SK-N-SH (cell line): ENCODE measurements around the gene CCL26. TPM values are rescaled to one million over a fixed set of nuclear protein-coding genes. Genes with fewer than 3 reads are reported as not detected.
"Not testable (repeated sequence)": the region's sequence is repeated elsewhere in the genome, so short reads cannot be mapped to it uniquely, and the experiment has no call there.

Experiments
- CTCF ChIA-PET: fragments of 300-600, 350-600 bp; formaldehyde crosslinking; extraction: SDS; loops from one replicate; lab custom pipeline; 2021; lab: Yijun Ruan, JAX
- POLR2A ChIA-PET: fragments of 350-600 bp; sonication (Branson Sonifier 250); formaldehyde crosslinking; extraction: SDS; loops from one replicate; lab custom pipeline; 2020; ENCODE audit warnings: antibody characterized with exemption, inconsistent platforms; lab: Yijun Ruan, JAX
- DNase-seq: peaks from one replicate; pipeline ENCODE4 v3.0.0; 2012
- H2AFZ ChIP-seq: fragments of 200-600 bp; sonication (generic); 2 replicates; pipeline ENCODE4 v1.8.1; 2016; ENCODE audit warnings: antibody characterized with exemption, mild to moderate bottlenecking, low read depth
- H3F3A ChIP-seq: fragments of 200-600 bp; sonication (generic); replicated peaks from 2 replicates; pipeline ENCODE3; 2016; ENCODE audit warnings: antibody characterized with exemption, mild to moderate bottlenecking; ENCODE audit not compliant: insufficient read depth
- H3K27ac ChIP-seq, 2 experiments: fragments of 200-500 bp in 1 of 2; fragments of 200-600 bp in 1 of 2; sonication (Bioruptor generic) in 1 of 2; sonication (generic), shearing (Covaris generic) in 1 of 2; 2 replicates each; pipeline versions ENCODE4 v1.5.1 to v1.6.1; 2014 to 2016; ENCODE audit warnings: low read depth in 2 of 2, inconsistent platforms in 1 of 2, low read length in 1 of 2, mild to moderate bottlenecking in 1 of 2, mixed read lengths in 1 of 2
- H3K27me3 ChIP-seq: fragments of 200-600 bp; sonication (generic), shearing (Covaris generic); 2 replicates; pipeline ENCODE4 v1.6.1; 2016; ENCODE audit warnings: mixed run types; ENCODE audit not compliant: insufficient read depth
- H3K36me3 ChIP-seq, 2 experiments: fragments of 200-500 bp in 1 of 2; fragments of 200-600 bp in 1 of 2; sonication (Bioruptor generic) in 1 of 2; sonication (generic) in 1 of 2; replicated peaks in 1 of 2; 2 replicates each; pipeline versions ENCODE3 to v1.5.1; 2014 to 2016; ENCODE audit warnings: low read length in 1 of 2, mild to moderate bottlenecking in 1 of 2; ENCODE audit not compliant: insufficient read depth in 2 of 2, control insufficient read depth in 1 of 2
- H3K4me1 ChIP-seq, 2 experiments: fragments of 200-500 bp in 1 of 2; fragments of 200-600 bp in 1 of 2; sonication (Bioruptor generic) in 1 of 2; sonication (generic), shearing (Covaris generic) in 1 of 2; 2 replicates each; pipeline versions ENCODE4 v1.5.1 to v1.6.1; 2014 to 2016; ENCODE audit warnings: low read depth in 1 of 2, low read length in 1 of 2, mixed run types in 1 of 2; ENCODE audit not compliant: insufficient read depth in 2 of 2, control insufficient read depth in 1 of 2
- H3K4me2 ChIP-seq: fragments of 200-600 bp; sonication (generic), shearing (Covaris generic); 2 replicates; pipeline ENCODE4 v1.6.1; 2017; ENCODE audit warnings: mixed run types
- H3K4me3 ChIP-seq, 2 experiments: fragments of 200-500 bp in 1 of 2; fragments of 200-600 bp in 1 of 2; sonication (Bioruptor generic) in 1 of 2; sonication (generic), shearing (Covaris generic) in 1 of 2; 2 replicates each; pipeline versions ENCODE4 v1.5.1 to v1.8.1; 2014 to 2016; ENCODE audit warnings: low read depth in 2 of 2, inconsistent platforms in 1 of 2, low read length in 1 of 2, mild to moderate bottlenecking in 1 of 2, mixed read lengths in 1 of 2, moderate library complexity in 1 of 2
- H3K79me2 ChIP-seq: fragments of 200-600 bp; sonication (generic); 2 replicates; pipeline ENCODE4 v1.8.1; 2017; ENCODE audit warnings: mild to moderate bottlenecking; ENCODE audit not compliant: insufficient read depth
- H3K9ac ChIP-seq: fragments of 200-600 bp; sonication (generic); 2 replicates; pipeline ENCODE4 v1.6.1; 2017; ENCODE audit warnings: mixed run types
- H3K9me2 ChIP-seq: fragments of 200-600 bp; sonication (generic); 2 replicates; pipeline ENCODE4 v1.6.1; 2017; ENCODE audit warnings: mixed run types
- H3K9me3 ChIP-seq: fragments of 200-600 bp; sonication (generic); 2 replicates; pipeline ENCODE4 v1.6.1; 2017; ENCODE audit warnings: mixed run types, mild to moderate bottlenecking, moderate library complexity
- H4K20me1 ChIP-seq: fragments of 200-600 bp; sonication (generic); 2 replicates; pipeline ENCODE4 v1.6.1; 2017; ENCODE audit warnings: mild to moderate bottlenecking, mixed run types; ENCODE audit not compliant: insufficient read depth
- CTCF ChIP-seq: fragments of 200-600 bp; sonication (generic); IDR thresholded peaks from 2 replicates; pipeline ENCODE4 v1.6.1; 2017; ENCODE audit warnings: antibody characterized with exemption, mild to moderate bottlenecking, moderate library complexity
- FOSL2 ChIP-seq: IDR thresholded peaks from 2 replicates; pipeline ENCODE4 v1.4.0; 2012; ENCODE audit warnings: low read depth, mild to moderate bottlenecking, moderate library complexity, borderline replicate concordance
- GATA2 ChIP-seq: sonication (generic); formaldehyde crosslinking; IDR thresholded peaks from 2 replicates; pipeline ENCODE4 v1.5.0; 2020; ENCODE audit warnings: mild to moderate bottlenecking, missing genetic modification reagents
- MXI1 ChIP-seq: IDR thresholded peaks from 2 replicates; pipeline ENCODE4 v1.6.1; 2012; ENCODE audit warnings: mild to moderate bottlenecking, low read depth, low read length, improper control_type of control experiment
- RAD21 ChIP-seq: IDR thresholded peaks from 2 replicates; pipeline ENCODE4 v1.6.1; 2012; ENCODE audit warnings: mild to moderate bottlenecking, low read length
- RCOR1 ChIP-seq: fragments of 150-350 bp; IDR thresholded peaks from 2 replicates; pipeline ENCODE4 v1.6.1; 2017; ENCODE audit warnings: antibody characterized with exemption, low read length
- RFX5 ChIP-seq: IDR thresholded peaks from 2 replicates; pipeline ENCODE4 v1.6.1; 2012; ENCODE audit warnings: mild to moderate bottlenecking, improper control_type of control experiment, low read length
- SMC3 ChIP-seq: IDR thresholded peaks from 2 replicates; pipeline ENCODE4 v1.6.1; 2012; ENCODE audit warnings: low read depth, low read length, improper control_type of control experiment
- TEAD4 ChIP-seq: IDR thresholded peaks from 2 replicates; pipeline ENCODE4 v1.4.0; 2012; ENCODE audit warnings: mild to moderate bottlenecking, borderline replicate concordance; ENCODE audit not compliant: insufficient read depth
- WGBS: methylation state at CpG from one replicate; pipeline ENCODE4 v1.1.6; 2017; ENCODE audit warnings: low lambda C conversion rate; 5-methylcytosine and 5-hydroxymethylcytosine counted together
- polyA plus RNA-seq, 3 experiments: library from polyadenylated mRNA; depleted of rRNA; stranded (reverse); fragments of >200 nt; gene quantifications; 2 replicates each; pipeline ENCODE4 v1.2.3, GENCODE V29; 2012
- TF ChIP-seq, protein P1 (sequence below): IDR thresholded peaks from 2 replicates; pipeline ENCODE4 v1.4.0; 2012; ENCODE audit warnings: low read depth

The CCL26 gene
- polyA plus RNA-seq, 1 of the 3 experiments (the other 2 are of a cell fraction) = not detected

DNA sequence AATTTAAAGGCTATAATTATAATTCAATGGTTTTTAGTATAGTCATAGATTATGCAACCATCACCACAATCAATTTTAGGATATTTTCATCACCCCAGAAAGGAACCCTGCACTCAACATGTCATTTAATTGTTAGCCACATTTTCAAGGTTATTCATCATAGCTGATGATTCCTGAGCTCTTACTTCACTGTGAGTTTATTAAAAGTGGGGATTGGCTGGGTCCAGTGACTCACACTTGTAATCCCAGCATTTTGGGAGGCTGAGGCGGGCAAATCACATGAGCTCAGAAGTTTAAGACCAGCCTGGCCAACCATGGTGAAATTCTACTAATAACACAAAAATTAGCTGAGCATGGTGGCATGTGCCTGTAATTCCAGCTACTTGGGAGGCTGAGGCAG, 787 bp downstream of the CCL26 start:
- no peak for DNase-seq
- WGBS = 85% methylated on average over 1 of the region's 1 CpG
- Histone ChIP-seq H2AFZ (no peak overlapping the region), H3K36me3 (no peaks in the 10 kb centered on the region), H3K9me3 (no peaks in the 10 kb centered on the region)
- POLR2A ChIA-PET = no interaction called here
- TF ChIP-seq RCOR1 (no peak), FOSL2 (peak; percentile 11; the same call in 1 of the 2 replicates)
- TF ChIP-seq, all 33 proteins: peak for 1
- Histone ChIP-seq H3K9ac (no peak overlapping the region), H3K9me2 (no peaks in the 10 kb centered on the region), H4K20me1 (no peaks in the 10 kb centered on the region), H3K79me2 (no peaks in the 10 kb centered on the region), H3K4me2 (no peak overlapping the region), H3F3A (peaks cover 4% of the 10 kb centered on the region), H3K27ac (no peak overlapping the region), H3K4me3 (no peak overlapping the region), H3K4me1 (no peaks in the 10 kb centered on the region), H3K27me3 (no peaks in the 10 kb centered on the region)
- CTCF ChIA-PET = interaction anchor here (0.9 to 1.8 kb wide), 2 partner anchors 9 to 249 kb away, joined by 3 to 14 read pairs; no protein-coding TSS in a partner anchor

- H3F3A ChIP-seq = no peaks in the 10 kb centered on the region
- H3K9me2 ChIP-seq = no peaks in the 10 kb centered on the region
- no peaks in the 10 kb centered on the region for H3K4me1 ChIP-seq
- no peak overlapping the region for H2AFZ ChIP-seq
- no peak overlapping the region for H3K4me3 ChIP-seq
- H3K79me2 ChIP-seq = no peaks in the 10 kb centered on the region
- no peak overlapping the region for H3K27ac ChIP-seq
- DNase-seq = peak; percentile 84
- TF ChIP-seq RFX5 (peak; percentile 29; the same call in 1 of the 2 replicates), GATA2 (CRISPR knock-in tag) (peak; percentile 56), MXI1 (peak; percentile 41; the same call in 1 of the 2 replicates), RAD21 (peak; percentile 99), CTCF (peak; percentile 91), TEAD4 (no peak), SMC3 (peak; percentile 95)
- TF ChIP-seq, protein P1, sequence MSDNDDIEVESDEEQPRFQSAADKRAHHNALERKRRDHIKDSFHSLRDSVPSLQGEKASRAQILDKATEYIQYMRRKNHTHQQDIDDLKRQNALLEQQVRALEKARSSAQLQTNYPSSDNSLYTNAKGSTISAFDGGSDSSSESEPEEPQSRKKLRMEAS = no peak
- ChIA-PET CTCF (interaction anchor here (0.6 to 2.5 kb wide), 42 partner anchors 9 to 715 kb away, joined by 3 to 18 read pairs (median 4); partner anchors contain the start of gene HIP1), POLR2A (no interaction called here)
- H3K9me3 ChIP-seq = no peaks in the 10 kb centered on the region
- H3K9ac ChIP-seq = no peak overlapping the region
- no peaks in the 10 kb centered on the region for H4K20me1 ChIP-seq
- no peak overlapping the region for H3K4me2 ChIP-seq
- H3K36me3 ChIP-seq = no peaks in the 10 kb centered on the region
- WGBS = 18% methylated on average over 2 of the region's 2 CpGs
- no peaks in the 10 kb centered on the region for H3K27me3 ChIP-seq
Measured at GRCh38 chr7:75762350-75762917, 9.6 kb downstream of the CCL26 start.

DNA sequence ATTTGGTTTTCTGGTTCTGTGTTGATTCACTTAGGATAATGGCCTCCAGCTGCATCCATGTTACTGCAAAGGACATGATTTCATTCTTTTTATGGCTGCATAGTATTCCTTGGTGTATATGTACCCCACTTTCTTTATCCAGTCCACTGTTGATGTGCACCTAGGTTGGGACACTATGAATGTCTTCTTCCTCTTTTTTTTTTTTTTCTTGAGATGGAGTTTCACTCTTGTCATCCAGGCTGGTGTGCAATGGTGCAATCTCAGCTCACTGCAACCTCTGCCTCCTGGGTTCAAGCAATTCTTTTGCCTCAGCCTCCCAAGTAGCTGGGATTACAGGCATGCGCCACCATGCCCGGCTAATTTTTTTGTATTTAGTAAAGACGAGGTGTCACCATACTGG, 10.2 kb downstream of the CCL26 start:
- POLR2A ChIA-PET, H3K4me3 ChIP-seq, H3K4me2 ChIP-seq, H3K9ac ChIP-seq, H3K79me2 ChIP-seq, H3K27ac ChIP-seq, DNase-seq, H3F3A ChIP-seq, H4K20me1 ChIP-seq, H3K36me3 ChIP-seq, H3K9me2 ChIP-seq, H3K27me3 ChIP-seq, H2AFZ ChIP-seq, H3K9me3 ChIP-seq, H3K4me1 ChIP-seq: not testable (repeated sequence)
- CTCF ChIA-PET = interaction anchor here (0.8 to 2.5 kb wide), 29 partner anchors 7 to 708 kb away, joined by 3 to 18 read pairs (median 4); partner anchors contain the start of gene HIP1
- WGBS = 53% methylated on average over 3 of the region's 3 CpGs
